Astrocyte of the hippocampus (primary cell): ENCODE measurements around the gene RAB29.
"Not testable (repeated sequence)": the region's sequence is repeated elsewhere in the genome, so short reads cannot be mapped to it uniquely, and the experiment has no call there.

ENCODE experiments used
- DNase-seq: peaks from one replicate; pipeline ENCODE4 v3.0.0; 2011; ENCODE audit warnings: low read depth, low spot score

The RAB29 gene

DNA sequence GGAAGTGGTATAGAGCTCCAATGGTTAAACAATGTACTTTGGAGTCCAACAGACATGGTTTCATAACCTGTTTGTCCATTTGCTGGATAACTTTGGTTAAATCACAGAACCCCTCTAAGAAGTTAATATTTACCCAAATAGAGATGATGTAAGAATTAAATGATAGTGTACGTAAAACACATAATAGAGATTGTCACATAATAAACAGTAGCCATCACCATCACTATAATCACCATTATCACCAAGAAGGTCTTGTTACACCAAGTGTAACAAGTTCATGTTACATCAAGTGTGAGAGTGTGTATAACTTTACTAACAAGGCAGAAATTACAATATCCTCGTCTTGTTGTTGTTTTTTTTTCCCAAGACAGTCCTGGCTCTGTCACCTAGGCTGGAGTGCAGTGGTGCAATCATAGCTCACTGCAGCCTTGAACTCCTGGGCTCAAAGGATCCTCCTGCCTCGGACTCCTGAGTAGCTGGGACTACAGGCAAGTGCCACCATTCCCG is 48.6 kb downstream of the RAB29 start:
- no peak for DNase-seq

DNA sequence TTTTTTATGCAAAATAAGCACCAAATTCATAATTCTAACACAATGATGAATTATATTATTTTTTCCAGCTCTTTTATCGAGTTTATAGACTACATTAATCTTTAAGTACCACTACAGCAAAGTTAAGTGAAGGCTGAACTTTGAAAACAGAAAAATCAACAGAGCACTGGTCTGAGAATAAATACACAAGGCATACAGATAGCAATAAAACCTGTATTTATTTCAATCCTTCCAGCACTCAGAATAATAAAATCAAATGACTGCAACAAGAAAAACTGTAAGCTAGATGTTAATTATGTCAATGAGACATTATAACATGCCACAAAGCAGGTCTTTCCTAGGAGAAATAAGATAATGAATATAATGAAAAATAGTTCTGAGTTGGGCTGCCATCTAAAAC is 49.8 kb downstream of the RAB29 start:
- DNase-seq, result no peak

DNA sequence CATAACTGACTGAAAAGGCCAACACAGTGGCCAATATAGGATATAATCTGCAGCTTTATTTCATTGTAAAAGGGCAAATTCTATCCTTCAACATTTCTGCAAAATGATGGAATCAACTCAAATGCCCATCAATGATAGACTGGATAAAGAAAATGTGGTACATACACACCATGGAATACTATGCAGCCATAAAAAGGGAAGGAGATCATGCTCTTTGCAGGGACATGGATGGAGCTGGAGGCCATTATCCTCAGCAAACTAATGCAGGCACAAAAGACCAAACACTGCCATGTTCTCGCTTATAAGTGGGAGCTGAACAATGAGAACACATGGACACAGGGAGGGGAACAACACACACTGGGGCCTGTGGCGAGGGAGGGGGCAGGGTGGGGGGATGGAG is 54.5 kb downstream of the RAB29 start:
- DNase-seq, result not testable (repeated sequence)

DNA sequence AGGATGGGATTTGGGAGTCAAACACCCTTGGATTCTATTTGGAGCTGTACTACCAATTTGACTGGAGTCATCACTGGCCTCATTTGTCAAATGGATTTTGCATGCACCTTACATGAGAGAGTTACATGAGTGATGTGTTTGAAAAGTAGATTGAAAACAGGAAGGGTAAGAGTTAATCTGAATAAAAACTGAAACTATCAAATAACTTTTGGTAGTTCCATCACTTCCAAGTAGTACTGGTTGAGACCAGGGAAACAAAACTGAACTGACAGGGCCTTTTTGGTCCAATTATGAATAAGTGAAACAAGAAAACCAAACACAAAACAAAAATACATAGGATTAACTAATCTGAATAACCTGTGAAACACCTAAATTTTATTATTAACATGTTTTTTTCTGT is 55.5 kb downstream of the RAB29 start:
- DNase-seq, result no peak

DNA sequence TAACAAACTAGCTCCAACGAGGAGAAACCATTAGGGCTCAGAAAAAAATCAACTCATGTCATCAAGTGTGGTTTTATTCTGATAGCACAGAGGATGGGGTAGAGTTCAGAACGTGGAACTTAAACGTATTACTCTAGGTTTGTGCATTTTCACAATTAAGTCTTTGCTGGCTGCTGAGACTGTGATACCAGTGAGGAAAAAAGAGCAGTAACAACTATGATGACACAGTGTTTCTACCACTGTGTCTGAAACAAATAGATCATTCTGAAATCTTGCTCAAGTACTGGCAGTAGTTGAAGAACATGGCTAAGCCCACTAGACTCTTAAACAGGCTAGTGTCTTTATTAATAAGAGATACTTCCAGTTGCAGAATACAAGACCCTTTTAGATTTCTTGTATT is 56.3 kb downstream of the RAB29 start:
- no peak for DNase-seq
